ENCODE data around the gene ILKAP. TPM values are rescaled to one million over a fixed set of nuclear protein-coding genes. Genes with fewer than 3 reads are reported as not detected.
A peak's percentile ranks its signal among the peaks of the same experiment; 100 is the strongest.

The ILKAP gene
- total RNA-seq, 1 donor from 2014 or later, result 29.5 TPM

DNA sequence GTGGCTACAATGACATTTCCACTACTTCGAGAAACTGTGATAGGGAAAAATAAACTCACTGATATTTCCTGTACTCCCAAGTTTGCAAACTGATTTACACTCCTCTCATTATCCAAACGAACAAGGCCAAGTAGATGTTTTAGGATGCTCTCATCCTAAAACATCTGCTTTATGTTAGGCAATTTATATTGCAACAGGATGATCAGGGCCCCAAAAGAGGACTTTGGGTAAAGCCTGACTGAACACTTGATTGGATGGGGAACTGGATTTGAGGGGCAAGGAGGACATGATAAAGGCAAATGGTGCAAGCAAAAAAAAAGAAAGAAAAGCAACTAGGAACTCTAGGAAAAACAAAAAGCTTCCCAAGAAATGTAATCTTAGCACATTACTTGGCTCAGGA, 38.5 kb upstream of the ILKAP start:
- Histone ChIP-seq H3K27me3 (ENCODE audit: control insufficient read depth, insufficient read depth, low read length) (peaks cover 12% of the 10 kb centered on the region), H3K36me3 (ENCODE audit: control insufficient read depth, insufficient read depth, low read length) (no peaks in the 10 kb centered on the region), H3K4me3 (ENCODE audit: low read depth, low read length) (no peak overlapping the region)
- DNase-seq (ENCODE audit: low read depth), result no peak
- TF ChIP-seq, protein P1, sequence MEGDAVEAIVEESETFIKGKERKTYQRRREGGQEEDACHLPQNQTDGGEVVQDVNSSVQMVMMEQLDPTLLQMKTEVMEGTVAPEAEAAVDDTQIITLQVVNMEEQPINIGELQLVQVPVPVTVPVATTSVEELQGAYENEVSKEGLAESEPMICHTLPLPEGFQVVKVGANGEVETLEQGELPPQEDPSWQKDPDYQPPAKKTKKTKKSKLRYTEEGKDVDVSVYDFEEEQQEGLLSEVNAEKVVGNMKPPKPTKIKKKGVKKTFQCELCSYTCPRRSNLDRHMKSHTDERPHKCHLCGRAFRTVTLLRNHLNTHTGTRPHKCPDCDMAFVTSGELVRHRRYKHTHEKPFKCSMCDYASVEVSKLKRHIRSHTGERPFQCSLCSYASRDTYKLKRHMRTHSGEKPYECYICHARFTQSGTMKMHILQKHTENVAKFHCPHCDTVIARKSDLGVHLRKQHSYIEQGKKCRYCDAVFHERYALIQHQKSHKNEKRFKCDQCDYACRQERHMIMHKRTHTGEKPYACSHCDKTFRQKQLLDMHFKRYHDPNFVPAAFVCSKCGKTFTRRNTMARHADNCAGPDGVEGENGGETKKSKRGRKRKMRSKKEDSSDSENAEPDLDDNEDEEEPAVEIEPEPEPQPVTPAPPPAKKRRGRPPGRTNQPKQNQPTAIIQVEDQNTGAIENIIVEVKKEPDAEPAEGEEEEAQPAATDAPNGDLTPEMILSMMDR (IDR thresholded peaks at IDR 0.05; ENCODE audit: insufficient read depth, low read length, poor library complexity, severe bottlenecking), result no peak

DNA sequence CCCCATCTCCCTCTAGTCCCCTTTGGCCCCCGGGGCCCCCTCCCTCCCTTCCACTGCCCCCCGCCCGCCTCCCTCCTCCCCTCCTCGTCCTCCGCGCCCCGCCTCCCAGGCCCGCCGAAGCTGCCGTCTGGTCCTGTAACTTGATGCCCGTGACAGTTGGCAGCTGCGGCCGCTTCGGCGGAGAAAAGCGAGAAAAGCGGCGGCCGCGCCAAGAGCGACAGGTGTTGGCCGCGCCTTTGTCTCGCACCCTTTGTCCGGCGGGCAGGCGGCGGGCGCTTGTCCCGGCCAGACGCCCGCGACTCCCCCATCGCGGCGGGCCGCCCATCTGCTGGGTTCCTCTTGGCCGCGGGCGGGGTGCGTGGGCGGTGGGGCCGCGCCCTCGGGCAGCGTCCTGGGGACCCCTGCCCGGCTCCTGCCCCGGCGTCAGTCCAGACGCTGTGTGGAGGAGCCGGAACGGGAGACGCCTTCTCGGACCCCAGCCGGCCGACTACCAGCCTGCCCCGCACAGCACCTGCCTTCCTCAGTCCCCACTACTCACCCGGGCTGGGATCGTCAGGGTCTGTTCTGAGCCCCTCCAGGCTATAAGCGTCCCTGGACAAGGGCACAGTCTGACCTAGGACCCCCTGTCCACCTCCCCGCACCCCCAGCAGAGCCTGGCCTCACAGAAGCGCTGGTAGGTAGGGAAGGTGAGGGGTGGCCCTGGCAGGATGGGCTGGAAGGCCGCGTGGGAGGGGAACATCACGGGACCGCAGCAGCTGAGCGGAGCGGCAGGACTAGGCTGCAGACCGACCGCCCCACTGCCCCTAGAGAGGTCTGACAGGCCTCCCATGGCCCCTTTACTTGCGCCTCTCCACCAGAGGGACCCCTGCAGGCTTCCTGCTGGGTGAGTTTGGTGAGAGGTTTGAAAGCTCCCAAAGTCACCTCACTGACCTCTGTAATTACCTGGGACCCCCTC, 37.5 kb upstream of the ILKAP start:
- Histone ChIP-seq H3K4me3 (ENCODE audit: low read depth, low read length) (peak overlapping the region; percentile 39), H3K36me3 (ENCODE audit: control insufficient read depth, insufficient read depth, low read length) (no peaks in the 10 kb centered on the region), H3K27me3 (ENCODE audit: control insufficient read depth, insufficient read depth, low read length) (peaks cover 12% of the 10 kb centered on the region)
- no peak for DNase-seq (ENCODE audit: low read depth)
- TF ChIP-seq, protein P1 (IDR thresholded peaks at IDR 0.05; ENCODE audit: insufficient read depth, low read length, poor library complexity, severe bottlenecking), result peak; percentile 7

DNA sequence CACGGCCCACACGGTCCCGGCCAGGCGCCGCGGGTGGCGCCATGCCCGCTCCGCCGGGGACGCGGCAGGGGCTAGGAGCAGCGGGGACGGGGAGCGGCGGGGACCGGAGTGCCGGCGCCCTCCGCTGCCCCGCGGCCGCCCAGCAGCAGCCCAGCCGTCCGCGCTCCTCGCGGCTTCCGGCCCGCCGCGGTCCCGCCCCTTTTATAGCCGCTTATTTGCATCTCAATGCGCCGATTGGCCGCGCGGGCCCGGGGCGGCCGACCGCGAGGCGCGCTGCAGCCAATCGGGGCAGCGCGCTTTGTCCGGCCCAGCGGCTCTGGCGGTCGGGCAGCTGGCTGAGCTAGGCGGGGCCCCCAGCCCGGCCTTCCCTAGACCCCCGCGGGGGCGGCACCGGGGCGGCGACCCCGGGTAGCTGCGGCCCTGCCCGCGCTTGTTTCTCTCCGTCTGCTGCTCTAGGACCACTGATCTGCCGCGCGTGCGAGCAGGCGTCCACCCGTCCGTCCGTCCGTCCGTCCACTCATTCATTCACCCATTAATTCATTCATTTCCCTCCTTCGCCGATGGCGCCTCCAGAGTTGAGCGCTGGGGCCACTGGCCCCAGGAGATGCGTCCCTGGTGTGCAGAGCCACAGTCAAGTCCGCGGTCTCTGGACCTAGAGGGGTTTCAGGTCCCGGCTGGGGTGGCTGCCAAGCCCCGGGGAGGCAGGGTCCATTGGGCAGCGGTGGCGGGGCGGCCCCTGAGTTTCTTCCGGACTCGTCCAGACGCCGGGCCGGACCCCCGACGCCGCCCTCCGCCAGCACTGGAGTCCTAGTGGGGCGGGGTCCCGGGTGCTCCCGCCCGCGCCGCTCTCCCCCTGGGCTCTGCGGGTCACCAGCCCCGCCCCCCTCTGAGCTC, 36.6 kb upstream of the ILKAP start, which contains the start of gene HES6:
Gene HES6 (minus strand): TSS at position 176 of the 894 bp plus-strand sequence. CDS start 133 bp downstream, at position 43.
- Histone ChIP-seq H3K4me3 (ENCODE audit: low read depth, low read length) (peak within 1 kb of the TSS; percentile 63), H3K36me3 (ENCODE audit: control insufficient read depth, insufficient read depth, low read length) (no peaks in the 10 kb centered on the region), H3K27me3 (ENCODE audit: control insufficient read depth, insufficient read depth, low read length) (peaks cover 12% of the 10 kb centered on the region)
- no peak for DNase-seq (ENCODE audit: low read depth)
- TF ChIP-seq, protein P1 (IDR thresholded peaks at IDR 0.05; ENCODE audit: insufficient read depth, low read length, poor library complexity, severe bottlenecking), result no peak

DNA sequence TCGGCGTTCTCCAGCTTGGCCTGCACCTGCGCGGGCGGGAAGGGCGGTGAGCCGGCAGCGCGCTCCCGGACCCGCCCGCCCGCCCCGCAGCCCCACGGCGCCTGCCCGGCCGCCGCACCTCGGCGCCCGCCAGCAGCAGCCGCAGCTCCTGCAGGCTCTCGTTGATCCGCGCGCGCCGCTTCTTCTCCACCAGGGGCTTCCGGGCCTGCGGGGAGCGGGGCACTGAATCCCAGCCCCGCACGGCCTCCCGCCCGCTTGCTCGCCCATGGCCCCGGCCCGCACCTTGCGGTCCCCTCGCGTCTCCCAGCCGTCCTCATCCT, 36.0 kb upstream of the ILKAP start:
- DNase-seq (ENCODE audit: low read depth), result no peak
- TF ChIP-seq, protein P1 (IDR thresholded peaks at IDR 0.05; ENCODE audit: insufficient read depth, low read length, poor library complexity, severe bottlenecking), result no peak
- H3K27me3 ChIP-seq (ENCODE audit: control insufficient read depth, insufficient read depth, low read length), result peaks cover 12% of the 10 kb centered on the region

DNA sequence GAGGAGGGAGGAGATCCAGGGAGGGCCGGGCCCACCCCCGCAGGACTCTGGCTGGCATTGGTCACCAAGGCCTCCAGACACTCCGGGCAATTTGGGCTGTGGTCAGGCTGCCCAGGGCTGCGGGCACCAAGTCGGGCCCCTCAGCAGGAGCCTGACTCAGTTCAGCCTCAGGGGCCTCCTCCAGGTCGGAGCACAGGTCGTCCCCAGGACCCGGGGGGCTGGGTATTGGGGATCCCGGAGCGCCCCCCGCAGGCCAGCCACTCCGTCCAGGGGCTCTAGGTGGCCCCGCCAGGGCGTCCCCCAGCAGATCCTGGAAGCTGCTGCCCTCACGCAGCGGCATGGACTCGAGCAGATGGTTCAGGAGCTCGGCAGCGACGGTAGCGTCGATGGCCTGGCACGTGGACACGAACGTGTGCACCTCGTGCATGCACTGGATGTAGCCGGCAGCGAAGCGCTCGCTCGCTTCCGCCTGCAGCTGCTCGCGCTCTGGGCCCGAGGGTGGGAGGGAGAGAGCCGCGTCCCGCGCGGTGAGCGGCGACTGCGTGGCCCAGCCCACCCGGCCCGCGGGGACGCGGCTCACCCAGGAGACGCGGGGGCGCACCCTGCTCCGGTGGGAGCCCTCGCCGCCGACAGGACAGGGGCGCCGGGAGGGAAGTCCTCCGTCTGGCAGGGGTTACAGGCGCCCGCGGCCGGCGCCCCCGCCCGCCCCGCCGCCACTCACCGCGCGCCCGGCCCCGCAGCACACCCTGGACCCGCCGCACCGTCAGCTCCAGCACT, 35.5 kb upstream of the ILKAP start:
- TF ChIP-seq, protein P1 (IDR thresholded peaks at IDR 0.05; ENCODE audit: insufficient read depth, low read length, poor library complexity, severe bottlenecking), result no peak

More for the DNA sequence above, 36.0 kb upstream of the ILKAP start:
- H3K36me3 ChIP-seq (ENCODE audit: control insufficient read depth, insufficient read depth, low read length), result no peaks in the 10 kb centered on the region
- peak overlapping the region; percentile 63 for H3K4me3 ChIP-seq (ENCODE audit: low read depth, low read length)

More for the DNA sequence above, 35.5 kb upstream of the ILKAP start:
- H3K4me3 ChIP-seq (ENCODE audit: low read depth, low read length), result peak overlapping the region; percentile 63
- no peak for DNase-seq (ENCODE audit: low read depth)
- no peaks in the 10 kb centered on the region for H3K36me3 ChIP-seq (ENCODE audit: control insufficient read depth, insufficient read depth, low read length)
- H3K27me3 ChIP-seq (ENCODE audit: control insufficient read depth, insufficient read depth, low read length), result peaks cover 12% of the 10 kb centered on the region

Measured in kidney epithelial cell (primary cell).